Cerebellar nuclear complex (tissue), 1 donor: ENCODE measurements around the gene ZDHHC14.

ENCODE experiments used
- DNase-seq, 2 experiments: peaks; one replicate each; lab custom pipeline; 2025; lab: John Stamatoyannopoulos, UW

The ZDHHC14 gene

DNA sequence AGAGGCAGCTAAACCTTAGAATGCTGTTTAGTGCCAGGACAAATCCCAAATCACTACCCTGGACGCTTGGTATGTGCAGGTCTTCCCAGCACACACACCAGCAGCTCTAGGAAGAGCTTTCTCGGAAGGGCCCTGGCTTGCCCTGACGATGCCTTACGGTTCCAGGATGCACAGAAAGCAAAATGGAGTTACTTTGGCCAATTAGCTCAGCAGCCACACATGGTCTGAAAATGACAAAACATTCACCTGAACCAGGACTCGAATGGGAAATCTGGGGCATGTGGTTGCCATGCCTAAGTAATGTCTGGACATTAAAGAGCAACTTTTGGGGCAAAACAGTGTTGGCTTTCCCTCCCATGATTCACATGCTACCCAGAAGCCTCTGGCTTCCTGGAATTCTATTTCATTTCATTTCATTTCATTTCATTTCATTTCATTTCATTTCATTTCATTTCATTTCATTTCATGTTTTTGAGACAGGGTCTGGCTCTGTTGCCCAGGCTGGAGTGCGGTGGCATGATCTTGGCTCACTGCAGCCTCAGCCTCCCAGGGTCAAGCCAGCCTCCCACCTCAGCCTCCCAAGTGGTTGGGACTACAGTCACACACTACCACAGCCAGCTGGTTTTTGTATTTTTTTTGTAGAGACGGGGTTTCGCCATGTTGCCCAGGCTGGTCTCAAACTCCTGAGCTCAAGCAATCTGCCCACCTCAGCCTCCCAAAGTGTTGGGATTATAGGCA lies 153.3 kb downstream of the ZDHHC14 start:
- DNase-seq, result no peak

DNA sequence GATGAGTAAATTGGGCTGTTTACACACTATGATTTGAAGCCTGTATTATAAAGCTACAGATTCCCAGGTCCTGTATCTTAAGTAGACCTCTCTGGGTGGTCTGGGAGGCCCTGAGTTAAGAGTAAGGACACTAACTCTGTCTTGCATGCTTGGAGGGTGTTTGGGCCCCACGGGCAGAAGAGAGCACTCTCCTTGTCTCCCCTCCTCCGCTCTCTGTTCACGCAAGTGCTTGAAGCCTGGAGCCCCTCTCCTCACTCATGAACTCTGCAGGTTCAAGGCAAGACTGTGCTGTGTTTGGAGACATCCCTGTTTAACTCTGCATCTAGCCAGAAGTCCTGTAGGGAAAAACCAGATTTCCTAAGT lies 154.0 kb downstream of the ZDHHC14 start:
- no peak for DNase-seq

DNA sequence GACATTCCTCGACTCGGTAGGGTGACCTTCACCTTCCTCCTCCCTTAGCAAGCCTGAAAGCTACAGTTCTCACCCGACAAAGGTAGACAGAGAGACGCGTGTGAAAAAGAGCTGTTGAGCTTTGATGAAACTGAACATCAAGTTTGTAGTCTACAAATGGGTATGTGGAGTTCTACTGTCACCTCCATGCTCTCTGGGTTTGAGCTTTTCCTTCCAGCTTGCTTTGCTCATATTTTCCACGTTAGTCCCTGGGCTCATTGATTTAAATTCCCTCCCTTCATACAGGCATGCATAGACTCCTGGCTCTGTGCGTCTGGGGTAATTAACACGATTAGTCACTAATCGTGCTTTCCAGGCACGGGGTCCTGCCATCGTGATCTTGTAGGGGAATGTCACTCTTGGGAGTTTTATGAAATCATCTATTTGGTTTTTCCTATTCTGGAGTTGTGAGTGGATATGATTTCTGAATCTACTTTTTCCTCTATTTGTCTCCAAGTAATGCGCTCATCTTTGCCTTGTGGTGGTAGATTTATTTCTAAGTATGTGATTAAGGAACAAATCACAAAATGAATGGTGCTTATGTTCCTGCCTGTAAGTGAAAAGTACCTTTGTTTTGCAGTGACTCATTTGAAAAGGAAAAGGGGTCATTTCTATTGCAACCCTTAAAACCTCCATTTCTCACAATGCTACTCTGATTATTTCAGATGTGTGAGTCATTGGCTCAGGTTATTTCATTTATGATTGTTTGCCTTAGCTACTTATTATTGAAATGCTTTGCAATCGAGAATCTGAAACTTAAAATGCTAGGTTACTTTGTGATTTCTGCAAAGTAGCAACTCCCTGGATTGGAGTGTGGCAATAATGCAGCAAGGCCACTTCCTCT lies 154.6 kb downstream of the ZDHHC14 start:
- no peak for DNase-seq

DNA sequence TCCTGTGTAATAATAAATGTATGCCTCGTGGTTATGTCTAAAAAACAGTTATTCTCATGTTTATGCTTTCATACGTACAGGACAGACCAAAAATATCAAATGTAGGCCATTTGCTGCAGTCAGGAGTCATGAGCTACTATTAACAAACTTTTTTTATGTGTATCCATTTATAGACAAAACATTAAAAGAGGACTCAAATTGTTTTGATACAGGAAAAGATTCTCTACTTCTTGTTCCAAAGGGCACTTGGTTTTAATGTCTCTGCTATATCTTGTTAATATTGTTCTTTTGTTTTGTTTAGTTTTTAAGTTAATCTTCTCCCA lies 155.2 kb downstream of the ZDHHC14 start:
- no peak for DNase-seq

DNA sequence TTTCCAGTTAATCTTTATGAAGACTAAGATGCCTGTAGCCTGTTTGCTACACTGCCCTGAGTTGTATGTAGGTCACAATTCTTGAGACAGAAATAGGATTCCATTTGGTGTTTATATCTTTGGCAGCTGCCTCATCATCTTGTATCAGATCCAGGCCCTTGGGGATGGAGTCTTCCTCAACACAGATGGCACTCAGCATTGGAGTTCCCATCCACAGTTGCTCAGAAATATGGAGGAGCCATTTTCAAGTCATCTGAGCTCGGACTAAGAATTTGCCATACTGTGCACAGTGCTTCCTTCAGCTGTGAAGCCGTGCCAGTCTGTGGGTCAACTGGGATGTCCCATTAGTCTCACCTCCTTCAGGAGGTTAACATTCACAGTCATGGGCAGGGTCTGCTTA lies 156.6 kb downstream of the ZDHHC14 start:
- peak; percentile 81 to 90 for DNase-seq

DNA sequence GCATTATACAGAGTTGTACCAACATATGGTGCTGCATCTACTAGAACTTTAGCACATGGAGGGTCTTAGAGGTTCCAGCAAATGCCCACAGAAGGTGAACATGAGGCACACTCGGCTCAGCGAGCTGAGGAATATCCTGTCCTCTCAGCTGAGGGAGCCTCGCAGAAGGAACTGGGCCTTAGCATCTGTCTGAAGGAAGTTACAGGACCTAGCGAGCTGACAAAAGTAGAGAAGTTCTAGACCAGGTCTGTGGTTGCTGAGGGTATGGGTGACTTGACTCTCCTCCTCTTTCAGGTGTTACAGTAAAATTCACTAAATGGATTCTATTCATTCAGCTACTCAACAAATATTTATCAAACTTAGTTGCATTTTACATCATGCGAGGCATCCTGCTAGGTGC lies 157.2 kb downstream of the ZDHHC14 start:
- DNase-seq, result no peak

DNA sequence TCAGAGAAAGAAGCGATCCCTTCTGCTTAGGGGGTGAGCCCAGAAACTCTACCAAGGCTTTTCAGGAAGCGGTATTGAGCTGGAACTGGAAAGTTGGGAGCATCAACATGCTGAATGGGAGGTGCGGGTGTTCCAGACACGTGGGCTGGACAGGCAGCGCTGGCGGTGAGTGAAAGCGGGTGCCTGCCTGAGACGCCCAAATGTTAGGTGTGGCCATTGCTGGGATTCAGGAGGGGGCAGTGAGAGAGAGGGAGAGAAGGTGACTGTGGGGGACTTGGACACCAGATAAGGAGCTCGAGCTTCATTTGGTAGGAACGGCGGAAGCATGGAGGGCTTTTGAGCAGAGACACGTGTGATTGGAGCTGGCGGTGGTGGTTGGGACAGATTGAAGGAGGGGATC lies 157.7 kb downstream of the ZDHHC14 start:
- no peak for DNase-seq

DNA sequence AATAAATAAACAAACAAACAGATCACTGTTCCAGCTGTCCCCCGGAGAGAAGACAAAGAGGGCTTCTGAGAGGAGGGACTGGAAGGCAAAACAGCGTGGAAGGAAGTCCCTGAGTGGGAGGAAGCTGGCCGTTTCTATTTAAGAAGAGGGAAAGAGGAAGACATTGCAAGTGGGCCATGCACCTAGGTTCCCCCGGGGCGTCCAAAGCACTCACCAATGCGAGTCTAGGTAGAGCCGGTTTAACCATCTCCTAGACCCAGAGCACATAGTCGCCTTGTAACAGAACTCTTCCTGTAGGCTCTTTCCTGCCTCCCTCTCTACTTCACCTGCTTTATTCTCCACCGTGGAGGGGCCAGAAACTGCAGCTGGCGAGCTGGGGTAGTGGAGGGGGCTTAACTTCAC lies 158.4 kb downstream of the ZDHHC14 start:
- DNase-seq, result no peak

DNA sequence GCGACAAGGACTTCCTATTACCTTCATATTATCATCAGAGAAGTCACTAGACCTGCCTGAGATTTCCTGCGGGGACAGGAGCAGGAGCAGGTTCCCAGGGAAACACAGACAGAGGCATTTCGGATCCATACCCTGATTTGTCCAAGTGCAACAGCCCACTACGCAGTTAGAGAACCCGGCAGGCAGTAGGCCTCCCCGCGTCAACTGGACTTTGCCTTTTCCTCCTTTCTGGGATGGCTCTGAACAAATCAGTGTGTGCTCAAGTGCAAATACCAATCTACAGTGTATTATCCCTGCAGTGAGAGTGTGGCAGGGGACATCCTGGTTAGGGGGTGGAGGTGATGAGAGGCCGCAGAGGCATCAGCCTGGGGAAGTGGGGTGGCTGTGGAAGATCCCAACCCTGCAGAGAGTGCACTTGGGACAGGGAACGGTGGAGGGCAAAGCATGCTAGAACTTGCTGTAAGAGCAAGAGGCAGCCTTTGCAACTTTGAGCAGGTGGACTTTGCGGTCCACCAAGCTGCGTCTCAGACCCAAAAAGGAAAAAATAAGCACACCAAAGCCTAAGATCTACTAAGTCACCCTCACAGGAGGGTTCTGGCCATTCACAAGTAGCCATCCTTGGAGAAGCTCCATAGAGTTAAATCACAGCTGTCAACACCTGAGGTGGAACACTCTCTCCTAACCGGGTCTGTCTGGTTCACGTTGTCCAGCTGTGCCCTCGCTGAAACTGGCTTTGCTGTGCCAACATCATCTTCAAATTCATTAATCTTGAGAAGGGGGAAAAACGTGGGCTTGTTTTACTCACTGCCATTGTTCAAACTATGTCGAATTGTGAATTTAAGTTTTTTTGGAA lies 159.1 kb downstream of the ZDHHC14 start:
- DNase-seq, result no peak

DNA sequence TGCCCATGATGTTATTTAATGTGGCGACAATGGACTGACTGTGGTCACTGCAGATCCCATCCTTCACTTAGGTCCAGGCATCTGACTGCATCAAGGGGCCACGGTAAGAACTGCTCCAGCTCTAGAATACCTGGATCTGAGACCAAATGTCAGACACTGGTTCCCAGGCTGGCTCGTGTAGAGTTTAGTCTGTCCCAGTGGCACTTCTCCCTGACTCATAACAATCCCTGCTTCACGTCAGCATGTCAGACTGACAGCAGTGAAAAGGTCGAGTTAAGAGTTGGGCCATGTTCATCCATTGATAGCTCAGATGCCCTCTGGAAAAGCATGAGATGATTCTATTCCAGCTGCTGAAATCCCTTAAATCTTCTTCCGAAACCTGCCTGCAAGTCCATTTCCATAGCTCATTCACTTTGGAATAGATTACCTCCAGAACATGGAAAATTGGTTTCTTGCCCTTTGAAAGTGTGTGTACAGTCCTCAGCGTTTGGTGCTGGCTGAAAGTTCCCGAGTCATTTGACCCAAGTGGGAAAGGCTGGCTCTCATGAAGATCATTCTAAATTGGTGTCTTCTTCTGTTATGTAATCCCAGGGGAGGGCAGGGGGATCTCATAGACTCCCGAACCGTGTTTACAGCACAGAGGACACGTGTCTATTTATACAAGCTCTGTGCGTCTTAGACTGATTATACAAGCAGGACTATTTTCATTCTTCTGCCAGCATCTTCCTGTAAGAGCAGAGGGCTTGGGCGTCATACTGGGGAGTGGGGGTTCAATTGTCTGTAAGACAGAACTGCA lies 160.8 kb downstream of the ZDHHC14 start:
- no peak for DNase-seq

DNA sequence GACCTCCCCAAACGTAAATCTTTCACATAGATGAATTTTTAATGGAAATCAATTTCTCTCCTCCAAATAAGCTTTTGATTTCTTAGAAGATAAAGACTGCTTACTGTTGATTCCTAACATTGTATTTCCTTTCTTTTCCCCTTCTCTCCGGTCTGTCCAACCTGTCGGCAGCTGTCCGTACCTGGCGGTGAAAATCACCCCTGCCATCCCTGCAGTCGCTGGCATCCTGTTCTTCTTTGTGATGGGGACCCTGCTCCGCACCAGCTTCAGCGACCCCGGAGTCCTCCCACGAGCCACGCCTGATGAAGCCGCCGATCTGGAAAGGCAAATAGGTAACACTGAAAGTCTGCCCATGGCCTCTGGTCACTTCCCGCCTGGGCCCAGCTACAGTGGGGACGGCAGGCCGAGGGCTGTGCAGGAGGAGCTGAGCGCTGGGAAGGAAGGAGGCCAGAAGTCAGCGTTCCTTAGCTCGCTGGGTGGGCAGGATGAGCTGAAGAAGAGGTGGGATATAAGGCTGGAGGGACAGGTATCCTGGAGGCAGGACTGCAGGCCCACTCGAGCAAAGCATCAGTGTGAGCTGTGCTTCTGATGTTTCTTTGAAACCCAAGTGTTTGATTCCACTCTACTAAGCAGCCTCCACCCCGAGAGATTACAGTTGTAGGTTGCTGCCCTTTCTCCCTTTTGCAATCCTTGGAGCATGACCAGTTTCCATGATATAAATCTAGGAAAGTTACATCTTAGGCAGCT lies 161.6 kb downstream of the ZDHHC14 start:
- DNase-seq, result no peak

DNA sequence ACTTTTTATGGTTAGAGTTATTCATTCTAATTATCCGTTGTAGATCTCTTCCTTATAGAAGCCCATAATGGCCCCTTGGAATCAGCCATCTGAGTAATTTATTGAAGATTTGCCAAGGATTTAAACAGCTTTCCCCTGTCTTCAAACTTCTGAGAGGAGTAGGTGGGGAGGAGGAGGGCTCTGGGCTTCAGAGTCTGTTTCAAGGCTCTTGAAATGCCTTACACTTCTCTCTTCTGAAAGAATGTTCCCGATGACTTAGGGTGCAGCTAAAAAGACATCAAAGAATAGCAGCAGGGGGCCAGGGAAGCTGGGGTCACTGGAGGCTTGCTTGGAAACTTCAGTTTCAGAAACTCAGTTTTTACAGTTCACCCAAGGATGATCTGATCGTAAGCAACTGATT lies 165.3 kb downstream of the ZDHHC14 start:
- DNase-seq, result no peak

DNA sequence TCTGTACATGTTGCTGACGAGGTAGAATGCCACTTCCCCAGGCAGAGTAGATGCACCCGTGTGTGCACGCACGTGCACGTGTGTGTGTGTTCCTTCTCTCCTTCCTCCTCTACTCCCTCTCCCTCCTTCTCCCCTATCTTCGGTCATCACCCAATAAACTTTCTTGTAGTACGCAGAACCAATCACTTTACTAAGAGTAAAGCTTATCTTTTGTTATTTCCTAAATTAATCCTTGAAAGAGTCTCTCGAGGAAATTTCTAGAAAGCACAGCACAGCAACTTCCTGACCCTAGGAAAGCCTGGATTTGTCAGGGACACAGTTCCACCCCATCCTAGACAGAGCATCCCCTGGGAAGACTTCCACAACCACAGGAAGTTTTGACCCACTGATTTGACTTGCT lies 166.1 kb downstream of the ZDHHC14 start:
- no peak for DNase-seq

DNA sequence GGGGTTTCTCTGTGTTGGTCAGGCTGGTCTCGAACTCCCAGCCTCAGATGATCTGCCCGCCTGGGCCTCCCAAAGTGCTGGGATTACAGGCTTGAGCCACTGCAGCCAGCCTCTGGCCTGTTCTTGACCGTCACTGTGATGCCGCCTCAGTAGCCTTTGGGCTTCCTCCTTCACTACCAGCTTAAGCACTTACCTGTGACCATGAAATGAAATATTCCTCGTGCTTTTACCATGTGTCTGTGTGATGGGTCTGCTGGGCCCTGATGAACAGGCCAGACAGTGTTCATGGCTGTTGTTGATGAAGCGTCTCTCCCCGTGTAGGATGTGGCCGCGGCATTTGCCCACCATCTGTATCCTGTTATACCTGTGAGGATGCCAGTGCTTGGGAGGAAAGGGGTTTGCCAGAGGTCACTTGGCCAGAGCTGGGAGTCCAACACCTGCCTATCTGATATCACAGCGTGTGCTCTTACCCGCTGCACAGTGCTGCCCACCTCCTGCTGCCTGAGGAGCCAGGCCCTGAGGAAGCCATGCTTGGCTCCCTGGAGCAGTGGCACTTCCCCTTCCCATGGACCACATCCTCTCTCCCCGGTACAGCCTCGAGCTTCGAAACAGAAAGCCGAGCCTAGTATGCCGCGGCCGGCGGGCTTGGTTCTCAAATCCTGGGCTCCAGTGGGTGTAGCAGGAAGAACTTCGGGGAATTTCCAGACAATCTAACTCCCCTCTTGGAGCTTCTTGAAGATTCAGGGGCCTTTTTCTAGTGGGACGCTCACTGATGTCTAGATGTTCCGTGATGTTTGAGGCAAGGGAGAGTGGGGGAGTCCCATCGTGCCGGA lies 167.9 kb downstream of the ZDHHC14 start:
- no peak for DNase-seq

DNA sequence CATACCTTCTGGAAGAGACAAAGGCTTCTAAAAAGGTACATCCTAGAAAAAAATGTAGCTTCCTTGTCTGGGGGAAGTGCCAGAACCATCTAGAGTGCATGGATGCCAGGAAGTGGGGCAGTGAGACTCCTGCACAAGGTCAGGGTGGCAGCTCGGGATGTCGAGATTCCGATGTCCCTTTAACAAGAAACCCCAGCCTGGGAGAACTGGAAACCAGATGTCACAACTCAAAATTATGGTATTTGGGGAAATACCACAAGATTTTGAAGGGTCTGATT lies 168.4 kb downstream of the ZDHHC14 start:
- no peak for DNase-seq

DNA sequence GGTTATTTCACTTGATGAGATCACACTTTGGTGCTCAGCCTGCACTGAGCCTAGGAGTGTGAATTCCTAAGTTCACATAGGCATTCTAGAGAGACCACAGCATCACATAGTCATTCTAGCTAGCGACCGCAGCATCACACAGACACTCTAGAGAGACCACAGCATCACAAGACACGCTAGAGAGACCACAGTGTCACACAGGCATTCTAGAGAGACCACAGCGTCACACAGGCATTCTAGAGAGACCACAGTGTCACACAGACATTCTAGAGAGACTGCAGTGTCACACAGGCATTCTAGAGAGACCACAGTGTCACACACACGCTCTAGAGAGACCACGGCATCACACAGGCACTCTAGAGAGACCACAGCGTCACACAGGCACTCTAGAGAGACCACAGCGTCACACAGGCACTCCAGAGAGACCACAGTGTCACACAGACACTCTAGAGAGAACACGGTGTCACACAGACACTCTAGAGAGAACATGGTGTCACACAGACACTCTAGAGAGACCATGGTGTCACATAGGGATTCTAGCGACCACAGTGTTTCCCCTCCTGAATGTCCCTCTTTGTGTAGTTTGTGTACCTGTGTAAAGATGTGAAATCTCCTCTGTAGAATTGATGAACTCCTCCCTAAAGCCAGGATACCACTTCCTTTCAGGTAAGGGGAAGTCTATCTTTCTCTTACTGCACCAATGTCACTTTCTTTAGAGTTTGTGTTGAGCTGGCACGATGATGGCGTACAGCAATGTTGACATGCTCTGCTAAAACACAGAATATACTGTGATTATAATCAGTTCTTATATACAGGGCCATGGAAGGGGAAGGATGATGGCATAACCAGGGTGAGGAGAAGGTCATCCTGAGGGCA lies 169.4 kb downstream of the ZDHHC14 start:
- no peak for DNase-seq

DNA sequence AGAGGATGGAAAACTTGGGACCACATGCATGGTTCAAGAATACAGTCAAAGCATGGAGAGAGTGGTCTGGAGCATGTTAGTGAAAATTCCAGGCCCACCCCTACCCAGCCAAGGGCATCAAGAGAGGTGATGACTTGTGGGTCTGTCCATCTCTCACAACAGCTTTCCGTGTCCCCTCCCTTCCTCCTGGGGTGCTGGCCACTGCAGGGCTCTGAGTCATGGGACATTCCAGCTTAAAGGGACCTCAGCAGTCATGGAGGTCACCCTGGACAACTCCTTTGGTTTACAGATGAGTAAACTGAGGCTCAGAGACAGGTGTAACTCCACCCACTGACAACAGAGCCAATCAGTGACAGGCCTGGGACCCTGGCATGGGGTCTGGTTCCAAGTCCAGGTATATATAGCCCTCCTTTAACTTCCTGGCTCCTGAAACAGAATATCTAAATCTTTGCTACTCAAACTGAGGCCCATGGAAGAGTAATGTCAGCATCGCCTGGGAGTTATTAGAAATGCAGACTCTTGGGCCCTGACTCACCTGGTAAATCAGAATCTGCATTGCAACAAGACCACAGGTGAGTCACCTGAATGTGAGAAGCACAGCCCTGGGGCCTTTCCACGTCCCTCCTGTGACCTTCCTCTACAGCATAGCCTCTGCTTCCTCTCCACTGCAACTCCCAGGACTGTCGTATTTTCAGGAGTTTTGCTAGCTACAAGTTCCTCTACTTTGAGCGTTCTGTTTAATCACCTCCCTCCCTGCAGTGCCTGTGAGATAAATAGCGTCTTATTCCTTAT lies 170.2 kb downstream of the ZDHHC14 start:
- no peak for DNase-seq

DNA sequence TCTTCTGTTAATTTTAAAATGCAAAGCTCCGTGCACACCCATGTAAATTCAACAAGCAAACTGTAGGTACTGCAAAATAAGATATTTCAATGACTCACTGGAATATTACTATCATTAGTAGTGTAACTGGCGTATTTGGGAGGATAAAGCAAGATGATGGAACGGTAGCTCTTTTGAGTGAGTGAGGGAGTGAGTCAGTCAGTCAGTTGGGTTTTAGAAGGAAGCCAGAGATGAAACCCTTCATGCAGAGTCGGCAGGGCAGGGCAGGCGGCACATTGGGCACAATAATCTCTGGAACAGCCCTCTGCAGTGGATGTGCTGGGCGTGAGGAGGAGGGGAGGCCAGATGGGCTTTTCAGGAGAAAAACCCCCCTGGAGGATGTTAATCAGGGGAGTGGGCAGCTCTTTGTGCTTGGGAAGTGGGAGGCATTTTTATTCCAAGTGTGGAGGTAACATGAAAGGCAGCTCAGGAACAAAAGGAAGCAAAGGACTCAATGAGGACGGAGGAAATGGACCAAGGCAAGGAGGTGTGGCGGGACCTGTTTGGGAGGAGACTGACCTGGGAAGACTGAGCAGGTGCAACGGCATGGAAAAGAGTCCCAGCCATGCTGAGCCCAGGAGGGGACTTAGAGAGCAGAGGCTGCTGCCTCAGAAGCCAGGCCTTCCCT lies 171.2 kb downstream of the ZDHHC14 start:
- no peak for DNase-seq
